ENCODE measurements around the gene ITCH.
"Not testable (repeated sequence)": the region's sequence is repeated elsewhere in the genome, so short reads cannot be mapped to it uniquely, and the experiment has no call there.

ITCH gene

DNA sequence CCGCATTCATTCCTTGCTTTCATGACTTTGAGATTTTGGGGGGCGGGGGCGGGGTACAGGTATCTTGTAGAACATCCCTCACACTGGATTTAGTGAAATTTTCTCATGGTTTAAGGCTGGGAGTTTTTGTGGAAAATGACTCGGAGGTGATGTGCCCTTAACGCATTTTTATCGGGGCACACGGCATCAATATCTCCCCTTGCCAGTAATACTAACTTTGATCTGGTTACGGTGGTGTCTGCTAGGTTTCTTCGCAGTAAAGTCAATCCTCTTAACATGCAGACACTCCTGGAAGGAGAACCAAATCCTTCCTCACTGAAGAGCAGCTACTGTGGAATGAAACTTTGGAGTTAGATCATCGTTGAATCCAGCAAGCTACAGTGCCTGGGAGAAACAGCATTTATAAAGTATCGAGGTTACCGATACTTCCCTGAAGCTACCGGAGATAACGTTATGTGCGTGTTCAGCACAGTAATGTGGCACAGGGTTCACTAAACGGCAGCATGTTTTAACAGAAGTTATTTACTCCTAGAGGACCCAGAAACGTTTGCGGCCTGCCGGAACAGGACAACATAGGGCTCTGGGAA is 151.9 kb downstream of the ITCH start:
- DNase-seq (ENCODE audit: low read depth, low spot score), result no peak
- H3K4me1 ChIP-seq (ENCODE audit: control insufficient read depth, insufficient read depth, low read length), result no peaks in the 10 kb centered on the region; the same call in 1 of the 2 replicates
- no peaks in the 10 kb centered on the region for H3K36me3 ChIP-seq (ENCODE audit: control insufficient read depth, insufficient read depth, low read length)
- H3K27me3 ChIP-seq (ENCODE audit: control insufficient read depth, insufficient read depth, low read length), result no peaks in the 10 kb centered on the region
- WGBS (ENCODE audit: insufficient coverage, insufficient read length), result no CpG with 5 or more reads among the region's 19 CpGs
- H3K27ac ChIP-seq (ENCODE audit: low read length), result no peak overlapping the region
- no peaks in the 10 kb centered on the region for H3K9me3 ChIP-seq (ENCODE audit: control insufficient read depth, insufficient read depth, low read length)
- H3K4me3 ChIP-seq (ENCODE audit: low read length), result peak overlapping the region; percentile 46; the same call in 1 of the 2 replicates

DNA sequence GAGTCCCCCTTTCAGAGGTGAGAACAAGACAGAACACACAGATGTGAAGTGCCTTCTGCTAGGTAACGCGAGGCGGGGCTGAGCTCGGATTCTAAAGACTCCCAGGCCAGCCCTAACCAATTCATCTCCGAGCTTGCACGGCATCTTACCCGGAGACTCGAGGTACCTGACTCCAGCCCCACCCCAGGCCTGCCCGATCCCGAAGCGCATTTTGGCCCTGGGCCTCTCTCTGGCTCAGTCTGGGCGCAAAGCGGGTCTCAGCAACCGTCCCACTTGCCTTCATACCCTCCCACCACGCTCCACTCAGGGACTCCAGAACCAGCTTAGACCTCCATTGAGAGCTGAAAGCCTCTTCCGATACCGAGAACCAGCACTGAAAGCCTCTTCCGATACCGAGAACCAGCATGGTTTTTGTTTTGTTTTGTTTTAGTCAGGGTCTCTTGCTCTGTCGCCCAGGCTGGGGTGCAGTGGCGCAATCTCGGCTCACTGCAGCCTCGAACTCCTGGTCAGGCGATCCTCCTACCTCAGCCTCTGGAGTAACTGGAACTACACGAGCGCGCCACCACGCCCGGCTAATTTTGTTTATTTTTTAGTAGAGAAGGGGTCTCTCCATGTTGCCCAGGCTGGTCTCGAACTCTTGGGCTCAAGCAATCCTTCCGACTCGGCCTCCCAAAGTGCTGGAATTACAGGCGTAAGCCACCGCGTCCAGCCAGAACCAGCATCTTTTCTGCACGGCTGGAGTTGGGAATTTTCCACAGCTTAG is 152.6 kb downstream of the ITCH start:
- H3K4me1 ChIP-seq (ENCODE audit: control insufficient read depth, insufficient read depth, low read length), result no peaks in the 10 kb centered on the region; the same call in 1 of the 2 replicates
- no peaks in the 10 kb centered on the region for H3K27me3 ChIP-seq (ENCODE audit: control insufficient read depth, insufficient read depth, low read length)
- peak; percentile 70 for DNase-seq (ENCODE audit: low read depth, low spot score)
- no CpG with 5 or more reads among the region's 36 CpGs for WGBS (ENCODE audit: insufficient coverage, insufficient read length)
- no peak overlapping the region for H3K27ac ChIP-seq (ENCODE audit: low read length)
- no peaks in the 10 kb centered on the region for H3K36me3 ChIP-seq (ENCODE audit: control insufficient read depth, insufficient read depth, low read length)
- peak overlapping the region; percentile 46; the same call in 1 of the 2 replicates for H3K4me3 ChIP-seq (ENCODE audit: low read length)
- no peaks in the 10 kb centered on the region for H3K9me3 ChIP-seq (ENCODE audit: control insufficient read depth, insufficient read depth, low read length)

- WGBS (ENCODE audit: insufficient coverage, insufficient read length), result no CpG with 5 or more reads among the region's 59 CpGs
- Histone ChIP-seq H3K4me3 (ENCODE audit: low read length) (peak within 1 kb of the TSS; percentile 46; the same call in 1 of the 2 replicates), H3K9me3 (ENCODE audit: control insufficient read depth, insufficient read depth, low read length) (no peaks in the 10 kb centered on the region), H3K4me1 (ENCODE audit: control insufficient read depth, insufficient read depth, low read length) (no peaks in the 10 kb centered on the region; the same call in 1 of the 2 replicates), H3K27me3 (ENCODE audit: control insufficient read depth, insufficient read depth, low read length) (no peaks in the 10 kb centered on the region), H3K36me3 (ENCODE audit: control insufficient read depth, insufficient read depth, low read length) (no peaks in the 10 kb centered on the region), H3K27ac (ENCODE audit: low read length) (no peak within 1 kb of the TSS)
- DNase-seq (ENCODE audit: low read depth, low spot score), result peak; percentile 93
These were observed 153.4 kb downstream of the ITCH start, which contains the start of gene DYNLRB1 for GRCh38 chr20:34516247-34517113. Gene DYNLRB1 (plus strand): TSS chr20:34516422. CDS start chr20:34516459, 37 bp downstream.

DNA sequence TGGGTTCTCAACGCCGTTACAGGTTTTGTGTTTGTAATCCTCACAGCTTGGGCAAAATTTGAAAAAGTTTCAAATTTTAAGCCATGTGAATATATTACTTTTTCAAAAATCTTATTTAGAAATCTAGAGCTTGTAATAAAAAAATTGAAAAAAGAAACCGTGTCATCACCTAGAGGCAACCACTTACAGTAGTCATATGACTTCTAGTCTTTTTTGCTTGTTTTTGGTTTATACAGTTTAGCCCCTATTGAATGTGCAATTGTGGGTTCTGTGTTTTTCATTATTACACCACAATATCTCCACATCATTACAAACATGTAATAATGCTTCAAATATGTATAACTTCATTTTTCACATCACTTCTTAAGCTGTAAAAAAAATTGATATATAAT is 154.0 kb downstream of the ITCH start:
- DNase-seq (ENCODE audit: low read depth, low spot score), result no peak
- no peak overlapping the region for H3K27ac ChIP-seq (ENCODE audit: low read length)
- WGBS (ENCODE audit: insufficient coverage, insufficient read length), result no CpG with 5 or more reads among the region's 3 CpGs
- peak overlapping the region; percentile 46; the same call in 1 of the 2 replicates for H3K4me3 ChIP-seq (ENCODE audit: low read length)
- no peaks in the 10 kb centered on the region for H3K27me3 ChIP-seq (ENCODE audit: control insufficient read depth, insufficient read depth, low read length)
- H3K4me1 ChIP-seq (ENCODE audit: control insufficient read depth, insufficient read depth, low read length), result no peaks in the 10 kb centered on the region; the same call in 1 of the 2 replicates
- no peaks in the 10 kb centered on the region for H3K36me3 ChIP-seq (ENCODE audit: control insufficient read depth, insufficient read depth, low read length)
- no peaks in the 10 kb centered on the region for H3K9me3 ChIP-seq (ENCODE audit: control insufficient read depth, insufficient read depth, low read length)

GRCh38 chr20:34518863-34519262 is 155.8 kb downstream of the ITCH start:
- not testable (repeated sequence) for H3K4me3 ChIP-seq (ENCODE audit: low read length); H3K36me3 ChIP-seq (ENCODE audit: control insufficient read depth, insufficient read depth, low read length); H3K27ac ChIP-seq (ENCODE audit: low read length); H3K4me1 ChIP-seq (ENCODE audit: control insufficient read depth, insufficient read depth, low read length); DNase-seq (ENCODE audit: low read depth, low spot score); H3K27me3 ChIP-seq (ENCODE audit: control insufficient read depth, insufficient read depth, low read length); H3K9me3 ChIP-seq (ENCODE audit: control insufficient read depth, insufficient read depth, low read length)
- no CpG with 5 or more reads among the region's 7 CpGs for WGBS (ENCODE audit: insufficient coverage, insufficient read length)

DNA sequence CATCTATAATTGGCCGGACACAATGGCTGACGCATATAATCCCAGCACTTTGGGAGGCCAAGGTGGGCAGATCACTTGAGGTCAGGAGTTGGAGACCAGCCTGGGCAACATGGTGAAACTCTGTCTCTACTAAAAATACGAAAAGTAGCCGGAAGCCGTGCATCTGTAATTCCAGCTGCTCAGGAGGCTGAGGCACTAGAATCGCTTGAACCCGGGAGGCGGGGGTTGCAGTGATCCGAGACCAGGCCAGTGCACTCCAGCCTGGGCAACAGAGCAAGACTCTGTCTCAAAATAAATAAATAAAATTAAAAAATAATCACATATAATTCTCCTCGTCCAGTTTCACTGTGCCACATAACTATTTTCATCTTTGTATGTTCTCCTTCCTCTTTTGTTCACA is 156.8 kb downstream of the ITCH start:
- H3K4me3 ChIP-seq (ENCODE audit: low read length); H3K27ac ChIP-seq (ENCODE audit: low read length); H3K4me1 ChIP-seq (ENCODE audit: control insufficient read depth, insufficient read depth, low read length); DNase-seq (ENCODE audit: low read depth, low spot score); H3K9me3 ChIP-seq (ENCODE audit: control insufficient read depth, insufficient read depth, low read length); H3K36me3 ChIP-seq (ENCODE audit: control insufficient read depth, insufficient read depth, low read length); H3K27me3 ChIP-seq (ENCODE audit: control insufficient read depth, insufficient read depth, low read length): not testable (repeated sequence)
- WGBS (ENCODE audit: insufficient coverage, insufficient read length), result 100% methylated on average over 1 of the region's 10 CpGs

- Histone ChIP-seq H3K9me3 (ENCODE audit: control insufficient read depth, insufficient read depth, low read length) (no peaks in the 10 kb centered on the region), H3K4me1 (ENCODE audit: control insufficient read depth, insufficient read depth, low read length) (no peaks in the 10 kb centered on the region), H3K4me3 (ENCODE audit: low read length) (no peak overlapping the region), H3K27me3 (ENCODE audit: control insufficient read depth, insufficient read depth, low read length) (no peaks in the 10 kb centered on the region), H3K36me3 (ENCODE audit: control insufficient read depth, insufficient read depth, low read length) (peaks cover 2% of the 10 kb centered on the region; the same call in 1 of the 2 replicates), H3K27ac (ENCODE audit: low read length) (no peak overlapping the region)
- WGBS (ENCODE audit: insufficient coverage, insufficient read length), result no CpG with 5 or more reads among the region's 17 CpGs
- no peak for DNase-seq (ENCODE audit: low read depth, low spot score)
These were observed 160.1 kb downstream of the ITCH start for GRCh38 chr20:34522969-34523871.

GRCh38 chr20:34524426-34524825 is 161.4 kb downstream of the ITCH start:
- Histone ChIP-seq H3K4me3 (ENCODE audit: low read length) (no peak overlapping the region), H3K9me3 (ENCODE audit: control insufficient read depth, insufficient read depth, low read length) (no peaks in the 10 kb centered on the region), H3K27ac (ENCODE audit: low read length) (no peak overlapping the region), H3K27me3 (ENCODE audit: control insufficient read depth, insufficient read depth, low read length) (no peaks in the 10 kb centered on the region), H3K36me3 (ENCODE audit: control insufficient read depth, insufficient read depth, low read length) (peaks cover 6% of the 10 kb centered on the region; the same call in 1 of the 2 replicates), H3K4me1 (ENCODE audit: control insufficient read depth, insufficient read depth, low read length) (no peaks in the 10 kb centered on the region)
- DNase-seq (ENCODE audit: low read depth, low spot score), result no peak
- WGBS (ENCODE audit: insufficient coverage, insufficient read length), result no CpG with 5 or more reads among the region's 11 CpGs

DNA sequence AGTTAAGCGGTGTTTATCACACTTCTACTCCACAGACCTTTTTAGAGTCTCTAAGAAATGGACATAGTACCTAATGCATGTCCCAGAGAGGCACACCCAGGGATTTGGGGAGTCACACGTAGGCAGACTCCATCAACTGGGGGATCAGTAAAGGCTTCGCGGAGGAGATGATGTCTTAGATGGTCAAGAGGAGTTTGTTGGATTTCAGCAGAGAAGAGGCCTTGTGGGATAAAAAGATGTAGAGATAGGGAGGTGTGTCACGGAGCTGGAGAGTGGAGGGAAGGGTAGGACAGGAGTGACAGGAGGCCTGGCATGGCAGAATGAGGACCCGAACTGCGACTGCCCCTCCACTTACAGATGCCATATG is 162.3 kb downstream of the ITCH start:
- Histone ChIP-seq H3K27me3 (ENCODE audit: control insufficient read depth, insufficient read depth, low read length) (no peaks in the 10 kb centered on the region), H3K4me3 (ENCODE audit: low read length) (no peak overlapping the region), H3K9me3 (ENCODE audit: control insufficient read depth, insufficient read depth, low read length) (no peaks in the 10 kb centered on the region), H3K27ac (ENCODE audit: low read length) (no peak overlapping the region), H3K36me3 (ENCODE audit: control insufficient read depth, insufficient read depth, low read length) (peaks cover 6% of the 10 kb centered on the region; the same call in 1 of the 2 replicates), H3K4me1 (ENCODE audit: control insufficient read depth, insufficient read depth, low read length) (no peaks in the 10 kb centered on the region)
- no CpG with 5 or more reads among the region's 7 CpGs for WGBS (ENCODE audit: insufficient coverage, insufficient read length)
- no peak for DNase-seq (ENCODE audit: low read depth, low spot score)

Data from iPS DF 6.9 (cell line).